ENCODE data around the gene AJAP1.

GRCh38 chr1:4733446-4734177 lies 79.2 kb downstream of the AJAP1 start:
- TF ChIP-seq CTCF (IDR thresholded peaks at IDR 0.05) (no peak), EZH2 (IDR thresholded peaks at IDR 0.05; ENCODE audit: borderline replicate concordance, insufficient read depth, low read depth, low read length, poor library complexity, severe bottlenecking) (no peak)

All from B cell (primary cell).